D721Med (cell line): ENCODE data around the gene SOX8.
"Not testable (repeated sequence)": the region's sequence is repeated elsewhere in the genome, so short reads cannot be mapped to it uniquely, and the experiment has no call there.

Source experiments
- DNase-seq: peaks from one replicate; pipeline ENCODE4 v3.0.0; 2011; ENCODE audit warnings: low spot score; ENCODE audit not compliant: insufficient read length
- FAIRE-seq: peaks from 2 replicates; lab custom pipeline; 2011; peaks lifted over from hg19 to GRCh38; lab: Jason Lieb, UNC
- TF ChIP-seq, protein P1 (sequence below): IDR thresholded peaks from 2 replicates; pipeline ENCODE4 v1.5.1; 2012; ENCODE audit warnings: mild to moderate bottlenecking, control low read depth; ENCODE audit not compliant: insufficient read depth; ENCODE audit errors: missing control alignments

Gene SOX8

GRCh38 chr16:1020091-1020399, 38.5 kb downstream of the SOX8 start:
- DNase-seq = no peak
- no peak for FAIRE-seq

GRCh38 chr16:1020591-1020990, 39.0 kb downstream of the SOX8 start:
- DNase-seq = no peak
- TF ChIP-seq, protein P1, sequence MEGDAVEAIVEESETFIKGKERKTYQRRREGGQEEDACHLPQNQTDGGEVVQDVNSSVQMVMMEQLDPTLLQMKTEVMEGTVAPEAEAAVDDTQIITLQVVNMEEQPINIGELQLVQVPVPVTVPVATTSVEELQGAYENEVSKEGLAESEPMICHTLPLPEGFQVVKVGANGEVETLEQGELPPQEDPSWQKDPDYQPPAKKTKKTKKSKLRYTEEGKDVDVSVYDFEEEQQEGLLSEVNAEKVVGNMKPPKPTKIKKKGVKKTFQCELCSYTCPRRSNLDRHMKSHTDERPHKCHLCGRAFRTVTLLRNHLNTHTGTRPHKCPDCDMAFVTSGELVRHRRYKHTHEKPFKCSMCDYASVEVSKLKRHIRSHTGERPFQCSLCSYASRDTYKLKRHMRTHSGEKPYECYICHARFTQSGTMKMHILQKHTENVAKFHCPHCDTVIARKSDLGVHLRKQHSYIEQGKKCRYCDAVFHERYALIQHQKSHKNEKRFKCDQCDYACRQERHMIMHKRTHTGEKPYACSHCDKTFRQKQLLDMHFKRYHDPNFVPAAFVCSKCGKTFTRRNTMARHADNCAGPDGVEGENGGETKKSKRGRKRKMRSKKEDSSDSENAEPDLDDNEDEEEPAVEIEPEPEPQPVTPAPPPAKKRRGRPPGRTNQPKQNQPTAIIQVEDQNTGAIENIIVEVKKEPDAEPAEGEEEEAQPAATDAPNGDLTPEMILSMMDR = no peak
- FAIRE-seq = no peak

More at GRCh38 chr16:1020091-1020399, 38.5 kb downstream of the SOX8 start:
- TF ChIP-seq, protein P1 = no peak

GRCh38 chr16:1021553-1022160, 40.1 kb downstream of the SOX8 start:
- TF ChIP-seq, protein P1 = no peak
- DNase-seq (no peak), FAIRE-seq (no peak)

- TF ChIP-seq, protein P1 = no peak
- FAIRE-seq = no peak
- no peak for DNase-seq
Measured at GRCh38 chr16:1022466-1022865, 40.9 kb downstream of the SOX8 start.

- FAIRE-seq = no peak
- no peak for DNase-seq
- TF ChIP-seq, protein P1 = no peak
Measured at GRCh38 chr16:1024138-1024537, 42.6 kb downstream of the SOX8 start.

GRCh38 chr16:1025183-1025809, 43.7 kb downstream of the SOX8 start:
- not testable (repeated sequence) for DNase-seq, FAIRE-seq

- DNase-seq = no peak
Measured at GRCh38 chr16:1026057-1026783, 44.6 kb downstream of the SOX8 start.

More at GRCh38 chr16:1026057-1026783, 44.6 kb downstream of the SOX8 start:
- no peak for FAIRE-seq
- TF ChIP-seq, protein P1 = no peak
